PC-9 (cell line): ENCODE measurements around the gene M1AP.

Experiments used
- CTCF ChIP-seq: fragments of 200-600 bp; sonication (generic); conservative IDR thresholded peaks from 2 replicates; pipeline ENCODE4 v1.6.1; 2017; ENCODE audit warnings: mixed run types, antibody characterized with exemption, mild to moderate bottlenecking, moderate library complexity
- EZH2 ChIP-seq: fragments of 200-600 bp; sonication (generic); IDR thresholded peaks from 2 replicates; pipeline ENCODE4 v1.8.0; 2017; ENCODE audit warnings: antibody characterized with exemption, low read depth

DNA sequence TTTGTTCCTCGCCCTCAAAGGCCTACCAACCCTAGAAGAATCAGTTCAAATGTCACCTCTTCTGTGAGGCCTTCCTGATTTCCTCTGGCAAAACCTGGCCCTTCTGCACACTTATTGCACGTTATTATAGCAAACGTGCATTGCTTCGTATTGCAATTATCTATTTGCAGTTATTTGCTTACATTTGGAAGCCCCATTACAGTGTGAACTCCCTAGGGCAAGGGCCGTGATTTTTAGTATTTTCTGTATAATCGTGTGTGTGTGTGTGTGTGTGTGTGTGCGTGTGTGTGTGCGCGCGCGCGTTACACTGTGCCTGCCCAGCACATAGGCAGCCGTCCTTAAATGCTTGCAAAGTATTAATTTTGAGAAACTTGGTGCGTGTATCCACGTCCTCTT lies 5.5 kb upstream of the M1AP start:
- TF ChIP-seq CTCF: no peak
- no peak for TF ChIP-seq EZH2
